ENCODE data around the gene PAX8. TPM values are rescaled to one million over a fixed set of nuclear protein-coding genes. Genes with fewer than 3 reads are reported as not detected.

PAX8 gene
- total RNA-seq, 1 donor from 2014 or later = 1.4 TPM

GRCh38 chr2:113218283-113219091 is 60.2 kb downstream of the PAX8 start:
- Mint-ChIP-seq H3K27me3 (ENCODE audit: unreplicated experiment) (peaks cover 4% of the 10 kb centered on the region), H3K36me3 (ENCODE audit: unreplicated experiment) (no peaks in the 10 kb centered on the region), H3K27ac (ENCODE audit: unreplicated experiment) (no peak overlapping the region), H3K9me3 (ENCODE audit: unreplicated experiment) (no peaks in the 10 kb centered on the region), H3K4me3 (ENCODE audit: unreplicated experiment) (no peak overlapping the region), H3K4me1 (ENCODE audit: low read depth, unreplicated experiment) (no peaks in the 10 kb centered on the region)
- no peak for DNase-seq
- no peak for TF ChIP-seq CTCF (IDR thresholded peaks at IDR 0.05; ENCODE audit: partially characterized antibody, unreplicated experiment)

GRCh38 chr2:113217455-113218282 is 61.1 kb downstream of the PAX8 start:
- H3K27me3 Mint-ChIP-seq (ENCODE audit: unreplicated experiment) = peaks cover 4% of the 10 kb centered on the region
- H3K4me3 Mint-ChIP-seq (ENCODE audit: unreplicated experiment) = no peak overlapping the region
- DNase-seq = no peak
- TF ChIP-seq CTCF (IDR thresholded peaks at IDR 0.05; ENCODE audit: partially characterized antibody, unreplicated experiment) = no peak
- H3K27ac Mint-ChIP-seq (ENCODE audit: unreplicated experiment) = no peak overlapping the region
- no peaks in the 10 kb centered on the region for H3K36me3 Mint-ChIP-seq (ENCODE audit: unreplicated experiment)
- no peaks in the 10 kb centered on the region for H3K9me3 Mint-ChIP-seq (ENCODE audit: unreplicated experiment)
- no peaks in the 10 kb centered on the region for H3K4me1 Mint-ChIP-seq (ENCODE audit: low read depth, unreplicated experiment)

DNA sequence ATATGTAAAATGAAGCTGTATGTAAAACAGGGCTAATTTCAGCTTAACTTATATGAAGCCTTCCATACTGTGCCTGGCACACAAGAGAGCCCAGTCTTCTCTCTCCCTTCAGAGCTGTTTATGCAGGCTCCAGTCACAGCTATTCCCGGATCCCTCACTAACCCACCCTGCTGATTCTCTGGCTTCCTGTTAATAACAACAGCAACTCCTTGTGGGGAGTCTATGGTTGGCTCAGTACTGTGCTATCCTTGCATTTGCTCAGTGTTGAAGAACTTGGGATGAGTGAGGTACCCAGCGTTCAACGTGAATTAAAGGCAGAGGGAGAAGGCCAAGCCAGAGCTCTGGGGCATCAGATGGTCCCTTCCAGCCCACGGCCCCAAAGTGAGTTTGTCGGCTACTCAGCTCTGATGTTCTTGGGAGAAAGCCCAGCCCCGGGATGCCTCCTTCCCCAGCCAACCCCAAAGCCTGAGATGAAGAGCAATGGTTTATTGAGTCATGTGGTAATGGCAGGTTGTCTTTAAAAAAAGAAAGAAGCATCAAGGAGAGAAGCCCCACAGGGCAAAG is 61.7 kb downstream of the PAX8 start:
- Mint-ChIP-seq H3K4me3 (ENCODE audit: unreplicated experiment) (no peak overlapping the region), H3K27ac (ENCODE audit: unreplicated experiment) (no peak overlapping the region), H3K9me3 (ENCODE audit: unreplicated experiment) (no peaks in the 10 kb centered on the region), H3K4me1 (ENCODE audit: low read depth, unreplicated experiment) (peaks cover 3% of the 10 kb centered on the region), H3K36me3 (ENCODE audit: unreplicated experiment) (no peaks in the 10 kb centered on the region), H3K27me3 (ENCODE audit: unreplicated experiment) (peaks cover 4% of the 10 kb centered on the region)
- DNase-seq = no peak
- no peak for TF ChIP-seq CTCF (IDR thresholded peaks at IDR 0.05; ENCODE audit: partially characterized antibody, unreplicated experiment)

GRCh38 chr2:113216321-113216720 is 62.4 kb downstream of the PAX8 start:
- no peaks in the 10 kb centered on the region for H3K36me3 Mint-ChIP-seq (ENCODE audit: unreplicated experiment)
- no peaks in the 10 kb centered on the region for H3K9me3 Mint-ChIP-seq (ENCODE audit: unreplicated experiment)
- TF ChIP-seq CTCF (IDR thresholded peaks at IDR 0.05; ENCODE audit: partially characterized antibody, unreplicated experiment) = no peak
- H3K4me3 Mint-ChIP-seq (ENCODE audit: unreplicated experiment) = no peak overlapping the region
- peaks cover 4% of the 10 kb centered on the region for H3K27me3 Mint-ChIP-seq (ENCODE audit: unreplicated experiment)
- no peak overlapping the region for H3K27ac Mint-ChIP-seq (ENCODE audit: unreplicated experiment)
- no peak for DNase-seq
- peaks cover 8% of the 10 kb centered on the region for H3K4me1 Mint-ChIP-seq (ENCODE audit: low read depth, unreplicated experiment)
